H9 (cell line): ENCODE measurements around the gene TRIM65. TPM values are rescaled to one million over a fixed set of nuclear protein-coding genes. Genes with fewer than 3 reads are reported as not detected.

Source experiments
- DNase-seq: peaks from one replicate; pipeline ENCODE4 v3.0.0-alpha.2; 2017
- H2AFZ ChIP-seq: one replicate; pipeline ENCODE4 v1.6.1; 2013; ENCODE audit warnings: mild to moderate bottlenecking, low read length, control low read depth, moderate library complexity
- H2AK5ac ChIP-seq: 2 replicates; pipeline ENCODE4 v1.6.1; 2013; ENCODE audit warnings: low read length, control low read depth, mixed read lengths; ENCODE audit not compliant: insufficient read length
- H2BK120ac ChIP-seq: one replicate; pipeline ENCODE4 v1.6.1; 2013; ENCODE audit warnings: low read depth, mild to moderate bottlenecking, low read length, control low read depth, inconsistent platforms; ENCODE audit not compliant: poor library complexity, severe bottlenecking
- H2BK12ac ChIP-seq: 2 replicates; pipeline ENCODE4 v1.6.1; 2013; ENCODE audit warnings: low read length, control low read depth, mixed read lengths, low read depth; ENCODE audit not compliant: insufficient read length
- H2BK15ac ChIP-seq: 2 replicates; pipeline ENCODE4 v1.6.1; 2013; ENCODE audit warnings: low read depth, low read length, control low read depth
- H2BK20ac ChIP-seq: one replicate; pipeline ENCODE4 v1.6.1; 2013; ENCODE audit warnings: low read depth, mild to moderate bottlenecking, low read length, control low read depth, inconsistent platforms; ENCODE audit not compliant: poor library complexity, severe bottlenecking
- H2BK5ac ChIP-seq: 2 replicates; pipeline ENCODE4 v1.6.1; 2013; ENCODE audit warnings: low read length, control low read depth, mixed read lengths; ENCODE audit not compliant: insufficient read length
- H3K14ac ChIP-seq: 2 replicates; pipeline ENCODE4 v1.6.1; 2013; ENCODE audit warnings: low read length, control low read depth; ENCODE audit not compliant: insufficient read depth
- H3K18ac ChIP-seq: 2 replicates; pipeline ENCODE4 v1.6.1; 2013; ENCODE audit warnings: low read depth, mild to moderate bottlenecking, mixed read lengths, low read length, control low read depth; ENCODE audit not compliant: insufficient read length
- H3K23ac ChIP-seq: 2 replicates; pipeline ENCODE4 v1.6.1; 2013; ENCODE audit warnings: low read length, control low read depth, mixed read lengths, low read depth; ENCODE audit not compliant: insufficient read length
- H3K23me2 ChIP-seq: 2 replicates; pipeline ENCODE4 v1.6.1; 2013; ENCODE audit warnings: low read depth, mild to moderate bottlenecking, mixed read lengths, low read length, control low read depth; ENCODE audit not compliant: insufficient read length, poor library complexity, severe bottlenecking
- H3K27ac ChIP-seq: 2 replicates; pipeline ENCODE4 v1.5.1; 2013; ENCODE audit warnings: low read length, control low read depth, mixed read lengths, low read depth; ENCODE audit not compliant: insufficient read length
- H3K27me3 ChIP-seq: 2 replicates; pipeline ENCODE4 v1.6.1; 2013; ENCODE audit warnings: low read length, control low read depth, inconsistent platforms; ENCODE audit not compliant: insufficient read depth
- H3K4ac ChIP-seq: 2 replicates; pipeline ENCODE4 v1.6.1; 2013; ENCODE audit warnings: low read depth, mild to moderate bottlenecking, control low read depth, inconsistent platforms, low read length, moderate library complexity
- H3K4me1 ChIP-seq: 2 replicates; pipeline ENCODE4 v1.6.1; 2013; ENCODE audit warnings: low read length, control low read depth, inconsistent platforms; ENCODE audit not compliant: insufficient read depth
- H3K4me2 ChIP-seq: 2 replicates; pipeline ENCODE4 v1.6.1; 2013; ENCODE audit warnings: low read length, control low read depth, mixed read lengths; ENCODE audit not compliant: insufficient read length, insufficient read depth
- H3K56ac ChIP-seq: 2 replicates; pipeline ENCODE4 v1.6.1; 2013; ENCODE audit warnings: low read depth, mild to moderate bottlenecking, mixed read lengths, low read length, control low read depth; ENCODE audit not compliant: insufficient read length
- H3K79me1 ChIP-seq: 2 replicates; pipeline ENCODE4 v1.6.1; 2013; ENCODE audit warnings: low read depth, mild to moderate bottlenecking, moderate library complexity, low read length, control low read depth, inconsistent platforms; ENCODE audit not compliant: insufficient read depth, poor library complexity, severe bottlenecking
- H3K79me2 ChIP-seq: 2 replicates; pipeline ENCODE4 v1.6.1; 2013; ENCODE audit warnings: low read length, control low read depth, inconsistent platforms; ENCODE audit not compliant: insufficient read depth
- H3K9ac ChIP-seq: 2 replicates; pipeline ENCODE4 v1.6.1; 2013; ENCODE audit warnings: low read length, control low read depth, mixed read lengths; ENCODE audit not compliant: insufficient read length; ENCODE audit errors: extremely low read depth
- H3K9me3 ChIP-seq: one replicate; pipeline ENCODE4 v1.6.1; 2013; ENCODE audit warnings: low read depth, low read length, inconsistent platforms; ENCODE audit not compliant: control insufficient read depth
- H3T11ph ChIP-seq: one replicate; pipeline ENCODE4 v1.6.1; 2013; ENCODE audit warnings: mild to moderate bottlenecking, low read length, control low read depth, inconsistent platforms
- H4K20me1 ChIP-seq: one replicate; pipeline ENCODE4 v1.6.1; 2013; ENCODE audit not compliant: control insufficient read depth, insufficient read length, insufficient read depth
- H4K5ac ChIP-seq: 2 replicates; pipeline ENCODE4 v1.6.1; 2013; ENCODE audit warnings: low read depth, mild to moderate bottlenecking, mixed read lengths, low read length, control low read depth; ENCODE audit not compliant: insufficient read length
- H4K8ac ChIP-seq: replicated peaks from 2 replicates; pipeline ENCODE4 v1.6.1; 2013; ENCODE audit warnings: low read length, control low read depth, mixed read lengths, low read depth; ENCODE audit not compliant: insufficient read length
- H4K91ac ChIP-seq: 2 replicates; pipeline ENCODE4 v1.6.1; 2013; ENCODE audit warnings: low read depth, mild to moderate bottlenecking, moderate library complexity, mixed read lengths, low read length, control low read depth; ENCODE audit not compliant: insufficient read length
- H3K27ac Mint-ChIP-seq, 3 experiments: 2 replicates in 2 of 3; 3 replicates in 1 of 3; pipeline ENCODE4 v1.8.0; 2020 to 2021; ENCODE audit warnings: mixed read lengths in 3 of 3, mild to moderate bottlenecking in 1 of 3, moderate library complexity in 1 of 3
- H3K27me3 Mint-ChIP-seq: 2 replicates; pipeline ENCODE4 v1.8.0; 2021; ENCODE audit warnings: low read depth, mild to moderate bottlenecking, moderate library complexity, mixed read lengths
- H3K36me3 Mint-ChIP-seq, 3 experiments: 2 replicates in 2 of 3; 3 replicates in 1 of 3; pipeline ENCODE4 v1.8.0; 2020 to 2021; ENCODE audit warnings: low read depth in 3 of 3, mixed read lengths in 3 of 3; ENCODE audit not compliant: insufficient read depth in 1 of 3
- H3K4me1 Mint-ChIP-seq, 2 experiments: 2 replicates each; pipeline ENCODE4 v1.8.0; 2020; ENCODE audit warnings: mixed read lengths in 2 of 2
- H3K4me3 Mint-ChIP-seq, 2 experiments: 2 replicates in 1 of 2; 3 replicates in 1 of 2; pipeline ENCODE4 v1.8.0; 2020 to 2021; ENCODE audit warnings: mild to moderate bottlenecking in 2 of 2, mixed read lengths in 2 of 2, moderate library complexity in 1 of 2
- H3K9me3 Mint-ChIP-seq, 2 experiments: 2 replicates in 1 of 2; 3 replicates in 1 of 2; pipeline ENCODE4 v1.8.0; 2020; ENCODE audit warnings: mild to moderate bottlenecking in 2 of 2, mixed read lengths in 2 of 2, moderate library complexity in 1 of 2
- WGBS: extraction: QIAGEN DNeasy Blood & Tissue Kit; methylation state at CpG from one replicate; pipeline ENCODE4 v1.1.7; 2013; ENCODE audit warnings: missing lambda C conversion rate, low lambda C conversion rate, mixed read lengths; ENCODE audit not compliant: insufficient read length; ENCODE audit errors: extremely low coverage; 5-methylcytosine and 5-hydroxymethylcytosine counted together
- total RNA-seq: library from RNA; stranded (reverse); gene quantifications from 2 replicates; pipeline ENCODE4 v1.2.1, GENCODE V29; 2021
- TF ChIP-seq, protein P1 (sequence below): fragments of 200-600 bp; sonication (generic); conservative IDR thresholded peaks from 3 replicates; pipeline ENCODE4 v1.8.0; 2021; ENCODE audit warnings: antibody characterized with exemption, mild to moderate bottlenecking

The TRIM65 gene
- total RNA-seq, 1 experiment from 2014 or later, result 34.1 TPM

DNA sequence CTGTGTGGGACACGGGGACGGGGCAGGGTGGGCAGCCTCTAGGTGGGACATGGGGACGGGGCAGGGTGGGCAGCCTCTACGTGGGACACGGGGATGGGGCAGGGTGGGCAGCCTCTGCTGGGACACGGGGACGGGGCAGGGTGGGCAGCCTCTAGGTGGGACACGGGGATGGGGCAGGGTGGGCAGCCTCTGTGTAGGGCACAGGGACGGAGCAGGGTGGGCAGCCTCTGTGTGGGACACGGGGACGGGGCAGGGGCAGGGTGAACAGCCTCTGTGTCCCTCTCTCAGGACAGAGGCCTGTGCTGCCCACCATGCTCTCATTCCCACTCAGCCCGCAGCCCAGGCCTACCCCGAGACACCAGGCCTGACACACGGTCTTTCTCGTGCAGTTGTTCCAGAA is 24.8 kb upstream of the TRIM65 start:
- Histone ChIP-seq H3K14ac (no peak overlapping the region), H3K27ac (no peak overlapping the region), H4K8ac (no peak overlapping the region), H2BK12ac (no peak overlapping the region), H3K79me1 (no peaks in the 10 kb centered on the region), H3K4me2 (no peak overlapping the region), H2AFZ (no peak overlapping the region), H3K23me2 (no peaks in the 10 kb centered on the region), H2BK120ac (no peak overlapping the region), H3K9me3 (no peaks in the 10 kb centered on the region), H4K5ac (no peak overlapping the region), H3K4ac (no peak overlapping the region), H2BK15ac (no peak overlapping the region), H3K23ac (no peak overlapping the region), H3T11ph (no peak overlapping the region), H2BK20ac (no peak overlapping the region), H3K56ac (no peak overlapping the region), H3K4me1 (no peaks in the 10 kb centered on the region), H4K20me1 (no peaks in the 10 kb centered on the region), H3K18ac (no peak overlapping the region), H3K79me2 (no peaks in the 10 kb centered on the region), H2AK5ac (no peak overlapping the region), H2BK5ac (no peak overlapping the region), H4K91ac (no peak overlapping the region), H3K27me3 (no peaks in the 10 kb centered on the region), H3K9ac (no peak overlapping the region)
- WGBS, result no CpG with 5 or more reads among the region's 15 CpGs
- Mint-ChIP-seq H3K9me3 (no peaks in the 10 kb centered on the region), H3K27me3 (no peaks in the 10 kb centered on the region), H3K4me3 (no peak overlapping the region), H3K27ac (no peak overlapping the region), H3K4me1 (no peaks in the 10 kb centered on the region), H3K36me3 (peaks cover 2 to 29% (median 9%) of the 10 kb centered on the region in 3 experiments; a peak in 6 of 7 replicates)
- TF ChIP-seq, protein P1, sequence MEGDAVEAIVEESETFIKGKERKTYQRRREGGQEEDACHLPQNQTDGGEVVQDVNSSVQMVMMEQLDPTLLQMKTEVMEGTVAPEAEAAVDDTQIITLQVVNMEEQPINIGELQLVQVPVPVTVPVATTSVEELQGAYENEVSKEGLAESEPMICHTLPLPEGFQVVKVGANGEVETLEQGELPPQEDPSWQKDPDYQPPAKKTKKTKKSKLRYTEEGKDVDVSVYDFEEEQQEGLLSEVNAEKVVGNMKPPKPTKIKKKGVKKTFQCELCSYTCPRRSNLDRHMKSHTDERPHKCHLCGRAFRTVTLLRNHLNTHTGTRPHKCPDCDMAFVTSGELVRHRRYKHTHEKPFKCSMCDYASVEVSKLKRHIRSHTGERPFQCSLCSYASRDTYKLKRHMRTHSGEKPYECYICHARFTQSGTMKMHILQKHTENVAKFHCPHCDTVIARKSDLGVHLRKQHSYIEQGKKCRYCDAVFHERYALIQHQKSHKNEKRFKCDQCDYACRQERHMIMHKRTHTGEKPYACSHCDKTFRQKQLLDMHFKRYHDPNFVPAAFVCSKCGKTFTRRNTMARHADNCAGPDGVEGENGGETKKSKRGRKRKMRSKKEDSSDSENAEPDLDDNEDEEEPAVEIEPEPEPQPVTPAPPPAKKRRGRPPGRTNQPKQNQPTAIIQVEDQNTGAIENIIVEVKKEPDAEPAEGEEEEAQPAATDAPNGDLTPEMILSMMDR, result no peak
- DNase-seq, result no peak
